ENCODE data around the gene LRP2.

The LRP2 gene

DNA sequence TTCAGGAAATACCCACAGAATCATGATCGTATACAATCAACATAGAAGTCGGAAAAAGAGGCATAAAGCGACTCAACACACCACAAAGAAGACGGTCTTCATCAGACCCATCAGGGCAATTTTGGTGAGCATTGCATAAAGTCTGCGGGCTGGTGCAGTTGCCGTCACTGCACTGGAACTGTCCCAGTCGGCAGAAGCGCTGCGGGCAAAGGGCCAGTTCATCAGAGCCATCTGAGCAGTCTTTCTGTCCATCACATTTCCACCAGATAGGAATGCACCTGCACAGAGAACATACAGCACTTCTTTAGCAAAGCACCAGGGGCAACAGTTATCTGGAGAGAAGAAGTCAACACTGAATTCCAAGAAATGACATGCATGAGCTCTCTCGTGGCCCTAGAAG lies 187.2 kb downstream of the LRP2 start:
- Histone ChIP-seq H3K27ac (ENCODE audit: low read length) (no peak overlapping the region), H3K4me1 (ENCODE audit: low read length) (no peaks in the 10 kb centered on the region), H3F3A (ENCODE audit: insufficient read depth, low read length) (no peaks in the 10 kb centered on the region), H3K9me3 (replicated peaks; ENCODE audit: insufficient read depth, low read length) (no peaks in the 10 kb centered on the region), H4K20me1 (ENCODE audit: insufficient read depth, low read length) (no peaks in the 10 kb centered on the region), H3K9me2 (replicated peaks; ENCODE audit: insufficient read depth, low read length) (no peaks in the 10 kb centered on the region), H3K79me2 (ENCODE audit: low read length) (no peaks in the 10 kb centered on the region), H3K27me3 (replicated peaks; ENCODE audit: insufficient read depth, low read length) (no peaks in the 10 kb centered on the region), H3K4me3 (ENCODE audit: low read length) (no peak overlapping the region), H3K4me2 (ENCODE audit: low read depth, low read length) (no peak overlapping the region), H3K9ac (ENCODE audit: low read length) (no peak overlapping the region), H2AFZ (ENCODE audit: low read length) (no peak overlapping the region), H3K36me3 (replicated peaks; ENCODE audit: insufficient read depth, low read length) (no peaks in the 10 kb centered on the region)
- TF ChIP-seq EZH2 (optimal IDR thresholded peaks at IDR 0.05; ENCODE audit: low read depth, low read length) (no peak), EZH2phosphoT487 (IDR thresholded peaks at IDR 0.05; ENCODE audit: low read length) (no peak)
- TF ChIP-seq, protein P1, sequence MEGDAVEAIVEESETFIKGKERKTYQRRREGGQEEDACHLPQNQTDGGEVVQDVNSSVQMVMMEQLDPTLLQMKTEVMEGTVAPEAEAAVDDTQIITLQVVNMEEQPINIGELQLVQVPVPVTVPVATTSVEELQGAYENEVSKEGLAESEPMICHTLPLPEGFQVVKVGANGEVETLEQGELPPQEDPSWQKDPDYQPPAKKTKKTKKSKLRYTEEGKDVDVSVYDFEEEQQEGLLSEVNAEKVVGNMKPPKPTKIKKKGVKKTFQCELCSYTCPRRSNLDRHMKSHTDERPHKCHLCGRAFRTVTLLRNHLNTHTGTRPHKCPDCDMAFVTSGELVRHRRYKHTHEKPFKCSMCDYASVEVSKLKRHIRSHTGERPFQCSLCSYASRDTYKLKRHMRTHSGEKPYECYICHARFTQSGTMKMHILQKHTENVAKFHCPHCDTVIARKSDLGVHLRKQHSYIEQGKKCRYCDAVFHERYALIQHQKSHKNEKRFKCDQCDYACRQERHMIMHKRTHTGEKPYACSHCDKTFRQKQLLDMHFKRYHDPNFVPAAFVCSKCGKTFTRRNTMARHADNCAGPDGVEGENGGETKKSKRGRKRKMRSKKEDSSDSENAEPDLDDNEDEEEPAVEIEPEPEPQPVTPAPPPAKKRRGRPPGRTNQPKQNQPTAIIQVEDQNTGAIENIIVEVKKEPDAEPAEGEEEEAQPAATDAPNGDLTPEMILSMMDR (IDR thresholded peaks at IDR 0.05; ENCODE audit: low read length) = no peak
- DNase-seq = no peak

DNA sequence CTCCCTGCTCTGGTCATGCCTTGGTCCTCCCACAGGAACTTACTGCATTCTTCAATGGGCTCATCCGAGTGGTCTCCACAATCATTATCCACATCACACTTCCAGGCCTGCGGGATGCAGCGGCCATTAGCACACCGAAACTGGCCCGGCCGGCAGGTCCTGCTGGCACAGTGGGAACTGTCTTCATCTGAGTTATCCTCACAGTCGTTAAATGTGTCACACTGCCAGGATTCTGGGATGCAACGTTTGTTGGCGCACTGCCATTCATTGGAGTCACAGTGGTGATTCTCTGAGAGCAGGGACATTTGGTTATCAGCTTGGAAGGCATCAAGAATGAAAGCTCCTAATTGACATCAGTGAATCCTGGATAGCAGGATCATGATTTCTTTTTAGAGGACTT lies 188.5 kb downstream of the LRP2 start:
- H3F3A ChIP-seq (ENCODE audit: insufficient read depth, low read length) = no peaks in the 10 kb centered on the region
- no peaks in the 10 kb centered on the region for H3K9me2 ChIP-seq (replicated peaks; ENCODE audit: insufficient read depth, low read length)
- H3K79me2 ChIP-seq (ENCODE audit: low read length) = no peaks in the 10 kb centered on the region
- H3K4me1 ChIP-seq (ENCODE audit: low read length) = no peaks in the 10 kb centered on the region
- TF ChIP-seq EZH2phosphoT487 (IDR thresholded peaks at IDR 0.05; ENCODE audit: low read length) (no peak), EZH2 (optimal IDR thresholded peaks at IDR 0.05; ENCODE audit: low read depth, low read length) (no peak)
- TF ChIP-seq, protein P1 (IDR thresholded peaks at IDR 0.05; ENCODE audit: low read length) = no peak
- no peak overlapping the region for H3K27ac ChIP-seq (ENCODE audit: low read length)
- no peak overlapping the region for H3K4me2 ChIP-seq (ENCODE audit: low read depth, low read length)
- H3K36me3 ChIP-seq (replicated peaks; ENCODE audit: insufficient read depth, low read length) = no peaks in the 10 kb centered on the region
- H3K4me3 ChIP-seq (ENCODE audit: low read length) = no peak overlapping the region
- no peaks in the 10 kb centered on the region for H4K20me1 ChIP-seq (ENCODE audit: insufficient read depth, low read length)
- no peak overlapping the region for H3K9ac ChIP-seq (ENCODE audit: low read length)
- no peak overlapping the region for H2AFZ ChIP-seq (ENCODE audit: low read length)
- no peak for DNase-seq
- H3K27me3 ChIP-seq (replicated peaks; ENCODE audit: insufficient read depth, low read length) = no peaks in the 10 kb centered on the region
- no peaks in the 10 kb centered on the region for H3K9me3 ChIP-seq (replicated peaks; ENCODE audit: insufficient read depth, low read length)

DNA sequence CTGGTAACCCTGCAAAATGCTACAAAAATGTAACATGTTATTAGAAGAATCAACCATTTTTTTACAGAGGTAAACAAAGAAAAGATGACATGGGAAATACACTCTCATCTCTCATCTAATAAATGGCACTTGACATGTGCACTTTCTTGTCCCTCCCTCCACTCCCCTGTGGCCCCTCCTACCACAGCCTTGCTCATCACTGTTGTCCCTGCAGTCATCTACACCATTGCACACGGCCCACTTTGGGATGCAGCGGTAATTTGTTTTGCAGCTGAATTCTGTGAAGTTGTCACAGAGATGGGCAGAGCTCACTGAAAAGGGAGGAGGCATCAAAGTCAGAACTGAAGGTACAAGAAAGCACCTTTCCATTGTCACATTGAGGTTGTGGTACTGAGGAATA lies 189.4 kb downstream of the LRP2 start:
- TF ChIP-seq, protein P1 (IDR thresholded peaks at IDR 0.05; ENCODE audit: low read length) = no peak
- no peak for TF ChIP-seq EZH2phosphoT487 (IDR thresholded peaks at IDR 0.05; ENCODE audit: low read length)
- TF ChIP-seq EZH2 (optimal IDR thresholded peaks at IDR 0.05; ENCODE audit: low read depth, low read length) = no peak
- no peak overlapping the region for H3K4me3 ChIP-seq (ENCODE audit: low read length)
- no peaks in the 10 kb centered on the region for H3K36me3 ChIP-seq (replicated peaks; ENCODE audit: insufficient read depth, low read length)

More for the DNA sequence above, 189.4 kb downstream of the LRP2 start:
- no peaks in the 10 kb centered on the region for H3K9me3 ChIP-seq (replicated peaks; ENCODE audit: insufficient read depth, low read length)
- no peaks in the 10 kb centered on the region for H3K79me2 ChIP-seq (ENCODE audit: low read length)
- H3K27ac ChIP-seq (ENCODE audit: low read length) = no peak overlapping the region
- no peaks in the 10 kb centered on the region for H4K20me1 ChIP-seq (ENCODE audit: insufficient read depth, low read length)
- no peaks in the 10 kb centered on the region for H3K9me2 ChIP-seq (replicated peaks; ENCODE audit: insufficient read depth, low read length)
- DNase-seq = no peak
- no peak overlapping the region for H2AFZ ChIP-seq (ENCODE audit: low read length)
- H3K27me3 ChIP-seq (replicated peaks; ENCODE audit: insufficient read depth, low read length) = no peaks in the 10 kb centered on the region
- no peak overlapping the region for H3K4me2 ChIP-seq (ENCODE audit: low read depth, low read length)
- H3K4me1 ChIP-seq (ENCODE audit: low read length) = no peaks in the 10 kb centered on the region
- no peaks in the 10 kb centered on the region for H3F3A ChIP-seq (ENCODE audit: insufficient read depth, low read length)
- no peak overlapping the region for H3K9ac ChIP-seq (ENCODE audit: low read length)

All from MM.1S (cell line).